ENCODE results near the gene AGBL5. TPM values are rescaled to one million over a fixed set of nuclear protein-coding genes. Genes with fewer than 3 reads are reported as not detected.

The AGBL5 gene
- total and polyA plus RNA-seq, 2 donors (not counting 1 experiment from before 2014, with no cell fraction given) = 10.0 to 17.5 TPM

- 95% methylated on average over 11 of the region's 19 CpGs for WGBS (ENCODE audit: insufficient coverage)
- H3K27ac ChIP-seq (ENCODE audit: low read length in 2 of 2) = no peak overlapping the region
- DNase-seq = no peak
- H3K4me3 Mint-ChIP-seq = no peak overlapping the region
- ChIA-PET CTCF (interaction anchor here (1.0 to 8.8 kb wide), 7 partner anchors 12 to 205 kb away, joined by 3 to 143 read pairs (median 26); partner anchors contain the start of genes CAD and TRIM54), POLR2A (no interaction called here)
- no peak overlapping the region for H3K27ac Mint-ChIP-seq
- H3K9ac ChIP-seq (ENCODE audit: low read length) = no peak overlapping the region
- H3K36me3 ChIP-seq (replicated peaks in 1 of 2; ENCODE audit: control extremely low read depth in 1 of 2, control insufficient read depth in 1 of 2, extremely low read depth in 1 of 2, insufficient read depth in 2 of 2, low read length in 1 of 2) = no peaks in the 10 kb centered on the region
- H3K4me1 Mint-ChIP-seq = peaks cover 11% of the 10 kb centered on the region
- no peak overlapping the region for H2AFZ ChIP-seq (ENCODE audit: insufficient read depth, low read depth, low read length, poor library complexity, severe bottlenecking)
- H3K27me3 ChIP-seq (replicated peaks in 1 of 4; ENCODE audit: control extremely low read depth in 1 of 4, control insufficient read depth in 3 of 4, insufficient read depth in 4 of 4, low read length in 3 of 4) = no peaks in the 10 kb centered on the region
- H3K9me3 ChIP-seq (ENCODE audit: control extremely low read depth in 1 of 3, control insufficient read depth in 2 of 3, insufficient read depth in 1 of 3, low read length in 2 of 3) = no peaks in the 10 kb centered on the region
- intact Hi-C loops (cut with micrococcal nuclease) = loop anchor here (5.0 kb wide), 1 partner anchor 583 kb away; no protein-coding TSS in a partner anchor
- no peak for ATAC-seq (ENCODE audit: low read depth)
- H3K9me3 Mint-ChIP-seq (ENCODE audit: insufficient read depth) = no peaks in the 10 kb centered on the region
- H3K79me2 ChIP-seq (ENCODE audit: control insufficient read depth, insufficient read depth, low read length) = no peaks in the 10 kb centered on the region
- TF ChIP-seq EZH2 (IDR thresholded peaks at IDR 0.05; ENCODE audit: borderline replicate concordance, insufficient read depth, low read depth, low read length, poor library complexity, severe bottlenecking) (no peak), CTCF (IDR thresholded peaks at IDR 0.05) (no peak)
- no peak overlapping the region for H3K4me2 ChIP-seq (replicated peaks; ENCODE audit: low read depth, low read length, poor library complexity, severe bottlenecking)
- H3K4me3 ChIP-seq (ENCODE audit: control extremely low read depth in 1 of 5, extremely low read depth in 1 of 5, insufficient read depth in 1 of 5, low read depth in 2 of 5, low read length in 4 of 5) = no peak overlapping the region
- H3K27me3 Mint-ChIP-seq = peaks cover under 1% of the 10 kb centered on the region
- H4K20me1 ChIP-seq (ENCODE audit: control insufficient read depth, insufficient read depth, low read length, poor library complexity, severe bottlenecking) = no peaks in the 10 kb centered on the region
- peaks cover 6 to 9% of the 10 kb centered on the region in 2 donors for H3K4me1 ChIP-seq (ENCODE audit: control insufficient read depth in 2 of 2, insufficient read depth in 2 of 2, low read length in 2 of 2)
Observed at GRCh38 chr2:27099334-27099955, 48.0 kb downstream of the AGBL5 start.

- DNase-seq (no peak), ATAC-seq (ENCODE audit: low read depth) (no peak)
- Mint-ChIP-seq H3K9me3 (ENCODE audit: insufficient read depth) (no peaks in the 10 kb centered on the region), H3K4me3 (no peak overlapping the region), H3K4me1 (peaks cover 11% of the 10 kb centered on the region), H3K27ac (no peak overlapping the region), H3K27me3 (peaks cover 4% of the 10 kb centered on the region)
- ChIA-PET POLR2A (no interaction called here), CTCF (interaction anchor here (1.0 to 8.8 kb wide), 6 partner anchors 12 to 204 kb away, joined by 3 to 143 read pairs (median 26); partner anchors contain the start of genes CAD and TRIM54)
- Histone ChIP-seq H3K4me2 (replicated peaks; ENCODE audit: low read depth, low read length, poor library complexity, severe bottlenecking) (no peak overlapping the region), H3K4me3 (ENCODE audit: control extremely low read depth in 1 of 5, extremely low read depth in 1 of 5, insufficient read depth in 1 of 5, low read depth in 2 of 5, low read length in 4 of 5) (no peak overlapping the region), H3K27me3 (replicated peaks in 1 of 4; ENCODE audit: control extremely low read depth in 1 of 4, control insufficient read depth in 3 of 4, insufficient read depth in 4 of 4, low read length in 3 of 4) (no peaks in the 10 kb centered on the region), H3K79me2 (ENCODE audit: control insufficient read depth, insufficient read depth, low read length) (no peaks in the 10 kb centered on the region), H2AFZ (ENCODE audit: insufficient read depth, low read depth, low read length, poor library complexity, severe bottlenecking) (no peak overlapping the region), H3K27ac (ENCODE audit: low read length in 2 of 2) (no peak overlapping the region), H3K4me1 (ENCODE audit: control insufficient read depth in 2 of 2, insufficient read depth in 2 of 2, low read length in 2 of 2) (peaks cover 6 to 9% of the 10 kb centered on the region in 2 donors), H3K9me3 (ENCODE audit: control extremely low read depth in 1 of 3, control insufficient read depth in 2 of 3, insufficient read depth in 1 of 3, low read length in 2 of 3) (no peaks in the 10 kb centered on the region), H3K36me3 (replicated peaks in 1 of 2; ENCODE audit: control extremely low read depth in 1 of 2, control insufficient read depth in 1 of 2, extremely low read depth in 1 of 2, insufficient read depth in 2 of 2, low read length in 1 of 2) (no peaks in the 10 kb centered on the region), H4K20me1 (ENCODE audit: control insufficient read depth, insufficient read depth, low read length, poor library complexity, severe bottlenecking) (no peaks in the 10 kb centered on the region), H3K9ac (ENCODE audit: low read length) (no peak overlapping the region)
- intact Hi-C loops (cut with micrococcal nuclease) = no loop called here
- 94% methylated on average over 10 of the region's 10 CpGs for WGBS (ENCODE audit: insufficient coverage)
- TF ChIP-seq EZH2 (IDR thresholded peaks at IDR 0.05; ENCODE audit: borderline replicate concordance, insufficient read depth, low read depth, low read length, poor library complexity, severe bottlenecking) (no peak), CTCF (IDR thresholded peaks at IDR 0.05) (no peak)
Observed at GRCh38 chr2:27100036-27100435, 48.6 kb downstream of the AGBL5 start.
